GM21825 (cell line): ENCODE data around the gene CTBP2.
"Not testable (repeated sequence)": the region's sequence is repeated elsewhere in the genome, so short reads cannot be mapped to it uniquely, and the experiment has no call there.

ENCODE experiments used
- ATAC-seq: cut with Tn5 transposase; IDR thresholded peaks from one replicate; pipeline ENCODE4 v1.9.1; 2021; ENCODE audit warnings: mild to moderate bottlenecking, moderate library complexity; ENCODE audit not compliant: unreplicated experiment

Gene CTBP2

DNA sequence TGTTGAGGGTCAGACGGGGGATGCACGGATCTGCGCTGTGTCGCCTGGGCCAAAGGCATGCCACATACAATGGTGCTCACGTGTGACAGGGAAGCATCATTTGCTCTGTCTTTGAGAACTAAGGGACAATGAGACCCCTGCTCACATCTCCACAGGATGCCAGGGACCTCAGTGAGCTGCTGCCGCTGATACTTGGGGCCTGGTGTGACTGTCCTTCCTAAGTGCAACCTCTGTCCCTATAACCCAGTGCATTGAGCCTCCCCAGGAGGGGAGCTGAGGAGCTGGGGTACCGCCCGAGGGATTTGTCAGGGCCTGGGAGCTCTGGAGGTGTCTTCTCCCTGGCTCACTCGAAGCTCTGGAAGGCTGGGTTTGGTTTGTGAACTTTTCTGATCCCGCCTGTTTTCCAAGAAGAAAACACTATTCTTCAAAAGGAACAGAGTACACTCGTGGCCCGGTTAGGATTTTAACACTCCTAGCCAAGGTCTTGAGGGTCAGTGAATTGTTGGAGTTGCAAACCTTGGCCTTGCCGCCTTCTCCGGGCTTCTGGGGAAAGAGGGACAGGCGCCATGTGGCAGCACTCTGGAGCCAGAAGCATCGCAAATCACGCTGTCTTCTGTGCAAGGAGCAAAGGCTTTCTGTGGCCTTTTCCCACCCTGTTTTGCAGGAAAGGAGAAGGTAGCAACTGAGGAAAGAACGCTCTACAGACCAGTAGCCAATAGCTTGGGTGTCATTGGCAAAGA is 26.2 kb upstream of the CTBP2 start:
- ATAC-seq: no peak

DNA sequence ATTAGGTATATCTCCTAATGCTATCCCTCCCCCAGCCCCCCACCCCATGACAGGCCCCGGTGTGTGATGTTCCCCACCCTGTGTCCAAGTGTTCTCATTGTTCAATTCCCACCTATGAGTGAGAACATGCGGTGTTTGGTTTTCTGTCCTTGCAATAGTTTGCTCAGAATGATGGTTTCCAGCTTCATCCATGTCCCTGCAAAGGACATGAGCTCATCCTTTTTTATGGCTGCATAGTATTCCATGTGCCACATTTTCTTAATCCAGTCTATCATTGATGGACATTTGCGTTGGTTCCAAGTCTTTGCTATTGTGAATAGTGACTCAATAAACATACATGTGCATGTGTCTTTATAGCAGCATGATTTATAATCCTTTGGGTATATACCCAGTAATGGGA is 18.7 kb upstream of the CTBP2 start:
- ATAC-seq: not testable (repeated sequence)

DNA sequence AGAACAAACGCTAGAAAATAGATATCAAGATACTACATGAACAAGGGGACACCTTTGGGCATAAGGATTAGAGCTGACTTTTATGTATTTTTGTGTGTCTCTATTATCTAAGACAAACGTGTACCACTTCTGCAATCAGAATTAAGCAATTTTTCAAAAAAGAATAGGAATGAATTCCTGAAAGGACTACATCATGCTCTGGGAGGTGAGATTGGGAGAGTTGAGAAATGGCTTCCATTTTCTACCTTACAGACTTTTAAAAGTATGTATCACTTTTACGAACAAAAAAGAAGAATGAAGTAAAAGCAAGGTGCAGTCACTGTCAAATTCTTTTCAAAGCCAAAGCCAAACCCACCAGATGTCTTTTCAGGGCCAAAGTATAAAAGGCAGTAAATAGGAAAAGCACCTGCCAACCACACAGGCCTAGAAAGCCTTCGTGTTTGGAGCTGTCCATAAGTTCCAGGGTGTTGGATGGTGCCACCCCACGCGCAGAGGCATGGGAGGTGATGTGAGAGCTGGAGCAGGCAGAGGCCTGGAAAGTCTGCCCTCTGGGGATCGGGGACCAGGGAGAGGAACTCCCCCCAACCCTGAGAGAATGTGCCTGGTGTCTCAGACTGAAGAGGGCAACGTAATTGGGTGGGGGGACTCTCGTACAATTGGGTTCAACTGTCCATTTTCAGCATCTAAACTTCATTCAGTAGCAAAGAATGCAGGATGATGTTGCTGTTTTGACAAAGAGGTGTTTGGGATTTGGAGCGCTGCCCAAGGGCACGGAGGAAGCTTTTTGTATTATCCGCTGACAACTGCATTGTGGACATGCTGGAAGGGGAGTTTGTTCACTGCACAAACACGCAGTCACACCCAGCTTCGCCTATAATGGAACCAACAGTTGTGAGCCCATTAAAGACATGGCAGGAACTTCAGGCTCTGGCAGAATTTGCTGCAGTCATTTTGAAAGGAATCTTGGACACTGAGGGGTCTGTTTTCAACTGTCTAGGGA is 17.6 kb upstream of the CTBP2 start:
- no peak for ATAC-seq

DNA sequence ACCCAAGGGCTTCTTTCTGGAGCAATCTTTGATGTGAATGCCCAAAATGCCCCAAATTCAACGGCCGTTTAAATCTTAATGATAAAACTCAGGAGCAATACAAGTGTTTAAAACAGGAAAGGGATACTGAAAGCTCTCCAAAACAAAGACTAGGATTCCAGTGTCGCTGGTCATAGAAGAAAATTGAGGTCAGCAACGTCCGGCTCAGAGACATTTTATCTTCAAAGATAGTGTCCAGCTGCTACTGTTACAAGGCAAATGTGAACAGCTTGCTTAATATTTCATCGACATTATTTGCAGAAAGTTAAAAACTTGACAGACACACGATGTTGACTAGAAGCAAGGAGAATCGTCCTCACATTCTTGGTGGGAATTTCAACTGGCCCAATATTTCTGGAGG is 15.4 kb upstream of the CTBP2 start:
- ATAC-seq: no peak

DNA sequence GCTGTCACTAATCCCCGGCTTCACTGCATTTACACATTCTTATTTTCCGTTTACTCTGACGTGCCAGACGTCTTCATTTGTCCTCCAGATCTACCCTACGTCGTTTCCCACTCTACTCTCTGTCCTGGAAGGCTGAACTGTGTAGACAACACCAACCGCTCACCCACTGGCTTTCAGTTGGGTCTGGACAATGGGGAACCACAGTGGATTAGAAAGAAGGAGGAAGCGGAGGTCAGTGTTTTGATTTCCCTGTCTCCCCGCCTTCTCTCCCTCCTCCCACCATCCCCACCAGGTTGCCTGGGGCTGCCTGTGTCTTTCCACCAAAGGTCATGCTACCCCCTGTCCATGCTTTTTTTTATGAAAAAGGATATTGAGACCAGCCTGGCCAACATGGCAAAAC is 14.0 kb upstream of the CTBP2 start:
- ATAC-seq: no peak

DNA sequence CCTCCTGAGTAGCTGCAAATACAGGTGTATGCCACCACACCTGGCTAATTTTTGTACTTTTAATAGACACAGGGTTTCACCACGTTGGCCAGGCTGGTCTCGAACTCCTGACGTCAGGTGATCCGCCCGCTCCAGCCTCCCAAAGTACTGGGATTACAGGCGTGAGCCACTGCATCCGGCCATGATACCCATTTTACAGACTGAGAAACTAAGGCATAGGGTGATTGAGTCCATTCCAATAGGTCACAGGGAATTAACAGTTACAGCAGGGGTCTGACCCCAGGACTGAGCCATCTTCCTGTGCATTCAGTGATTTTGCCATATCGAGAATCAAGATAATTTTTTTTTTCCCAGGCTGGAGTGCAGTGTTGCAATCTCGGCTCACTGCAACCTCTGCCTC is 12.3 kb upstream of the CTBP2 start:
- no peak for ATAC-seq

DNA sequence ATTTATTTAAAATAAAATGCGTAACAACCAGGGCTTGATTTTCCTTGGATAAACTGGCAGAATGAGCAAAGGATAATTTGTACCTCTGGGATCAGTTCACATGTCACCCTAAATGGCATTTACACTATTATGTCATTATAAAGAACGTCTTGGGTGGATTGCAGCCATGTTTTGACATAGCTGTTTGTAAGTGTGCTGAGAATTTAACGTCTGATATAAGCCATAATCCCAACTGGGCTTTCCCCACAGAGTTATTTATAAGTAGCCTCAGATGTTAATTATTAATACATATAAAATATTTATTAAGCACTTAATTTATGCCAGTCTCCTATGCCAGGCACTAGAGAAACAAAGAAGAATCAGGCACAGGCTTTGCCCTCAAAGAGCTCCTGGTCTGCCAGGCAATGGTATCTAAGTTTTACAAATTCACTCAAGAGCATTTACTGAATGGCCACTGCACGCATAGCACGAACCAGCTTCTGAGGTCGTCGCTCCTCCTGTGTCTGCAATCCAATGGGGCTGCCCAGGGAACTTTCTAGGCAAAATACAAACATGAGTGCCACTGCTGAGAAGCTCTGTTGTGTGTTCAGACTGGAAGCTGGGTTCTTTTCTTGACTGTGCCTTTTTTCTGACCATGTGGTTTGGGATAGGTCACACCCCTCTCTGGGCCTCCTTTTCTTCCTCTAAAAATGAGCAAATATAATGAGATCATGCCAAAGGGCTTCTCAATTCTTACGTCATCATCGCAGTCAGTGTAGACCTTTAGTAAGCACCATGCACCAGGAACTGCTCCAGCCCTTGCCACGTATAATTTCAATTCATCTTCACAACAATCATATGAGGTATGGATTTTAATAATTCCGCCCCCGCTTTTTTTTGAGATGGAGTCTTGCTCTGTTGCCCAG is 11.3 kb upstream of the CTBP2 start:
- no peak for ATAC-seq

DNA sequence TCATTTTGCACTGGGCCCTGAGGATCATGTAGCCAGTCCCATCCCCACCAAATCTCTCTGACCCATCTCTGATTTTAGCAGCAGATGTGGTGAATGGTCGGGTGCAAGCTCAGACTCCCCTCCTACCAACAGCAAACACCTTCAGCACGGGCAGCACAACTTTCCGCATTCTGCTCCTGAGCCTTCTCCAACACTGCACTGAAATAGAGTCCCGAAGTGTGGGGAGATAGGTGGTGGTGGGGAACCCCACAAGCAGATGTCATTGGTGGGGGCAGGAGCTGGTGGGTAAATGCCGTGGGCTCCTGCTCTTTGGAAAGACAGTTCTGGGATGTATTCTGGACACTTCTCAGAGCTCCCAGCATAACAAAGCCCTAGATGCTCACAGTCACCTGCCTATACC is 9.6 kb upstream of the CTBP2 start:
- no peak for ATAC-seq

DNA sequence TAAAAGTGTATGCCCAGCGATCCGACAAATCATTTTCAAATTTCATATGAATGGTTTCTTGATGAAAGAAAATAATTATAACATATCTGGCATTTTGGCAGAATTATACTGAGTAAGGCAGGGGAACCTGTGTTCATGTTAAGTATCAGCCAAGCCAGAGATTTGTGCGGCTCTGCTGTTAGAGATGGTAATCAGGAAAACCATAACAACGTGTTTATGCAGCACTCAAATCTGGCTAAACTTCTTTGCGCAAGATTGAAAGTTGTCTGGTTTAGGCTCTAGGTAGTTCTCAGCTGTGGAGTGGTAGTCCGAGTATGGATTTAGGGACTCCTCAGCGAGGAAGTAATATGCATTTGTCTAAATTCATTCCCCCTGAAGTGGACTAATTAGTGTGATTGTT is 8.9 kb upstream of the CTBP2 start:
- no peak for ATAC-seq

DNA sequence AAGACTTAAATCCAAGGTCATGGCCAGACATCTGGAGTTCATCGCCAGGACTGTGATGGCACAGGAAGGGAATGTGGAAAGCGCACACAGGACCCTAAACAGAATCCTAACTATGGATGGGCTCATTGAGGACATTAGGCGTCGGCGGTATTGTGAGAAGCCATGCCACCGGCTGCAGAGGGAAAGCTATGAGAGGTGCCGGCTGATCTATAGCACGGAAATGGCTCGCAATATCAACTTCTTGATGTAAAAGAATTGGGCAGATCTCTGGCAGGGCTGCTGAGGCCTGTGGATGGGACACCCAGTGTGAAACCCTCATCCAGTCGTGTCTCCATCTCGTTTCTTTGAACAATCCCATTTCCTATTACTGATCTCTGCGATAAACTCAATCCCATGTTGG is 6.3 kb upstream of the CTBP2 start:
- no peak for ATAC-seq

DNA sequence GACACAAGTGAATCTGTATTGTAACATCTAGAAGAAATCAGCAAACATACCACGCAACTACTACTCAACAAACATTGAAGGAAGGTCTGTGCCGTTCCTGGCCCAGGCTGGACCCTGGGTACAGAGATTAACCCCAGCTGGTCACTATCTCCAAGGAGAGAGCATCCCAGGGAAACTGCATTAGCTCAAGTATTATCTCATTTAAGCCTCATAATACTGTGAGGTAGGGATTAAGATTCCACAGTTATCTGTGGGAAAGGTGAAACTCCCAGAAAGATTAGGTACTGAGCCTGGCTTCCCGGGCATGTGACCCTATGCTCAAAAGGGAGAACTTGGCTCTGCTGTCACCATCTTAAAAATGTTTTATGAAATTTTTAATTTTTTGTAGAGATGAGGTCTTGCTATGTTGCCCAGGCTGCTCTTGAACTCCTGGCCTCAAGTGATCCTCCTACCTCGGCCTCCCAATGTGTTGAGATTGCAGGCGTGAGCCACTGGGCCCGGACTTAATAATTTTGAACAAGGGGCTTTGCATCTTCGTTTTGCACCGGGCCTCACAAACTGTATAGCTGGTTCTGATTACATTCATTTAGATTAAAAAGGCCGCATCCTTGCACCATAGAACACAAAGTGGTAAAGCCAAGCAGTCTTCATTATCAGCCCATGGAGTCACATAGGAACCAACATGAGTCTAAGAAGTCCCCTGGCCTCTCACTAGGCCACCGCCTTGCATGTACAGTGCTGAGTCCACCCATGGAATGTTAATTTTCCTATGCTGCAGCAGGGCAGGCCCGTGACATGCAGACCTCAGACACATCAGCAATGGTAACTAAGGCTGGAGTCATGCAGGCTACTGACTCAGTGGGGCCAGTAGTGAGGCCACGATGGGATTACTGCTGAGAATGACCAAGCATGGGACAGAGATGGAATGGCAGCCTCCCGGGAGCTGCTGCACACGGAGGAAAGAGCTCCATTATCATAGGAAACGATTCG is 5.5 kb upstream of the CTBP2 start:
- ATAC-seq: no peak

DNA sequence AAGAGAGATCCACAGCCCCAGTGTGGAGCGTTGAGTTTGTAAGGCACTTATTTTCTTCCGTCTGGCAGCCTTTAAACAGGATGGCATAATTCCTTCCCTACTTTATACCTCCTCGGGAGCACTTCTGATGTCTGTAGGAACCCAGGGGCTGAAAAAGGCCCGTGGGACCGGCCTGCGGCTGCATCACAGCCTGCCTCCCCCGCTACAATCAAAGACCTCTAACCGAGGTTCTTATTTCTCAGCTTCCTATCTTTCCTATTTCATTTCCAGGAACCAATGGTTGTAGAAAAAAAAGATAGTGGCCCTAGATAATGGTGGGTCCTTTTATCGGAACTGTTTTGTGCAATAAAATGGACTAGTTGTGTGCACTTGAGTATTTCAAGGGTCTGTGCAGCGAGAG is 4.1 kb upstream of the CTBP2 start:
- no peak for ATAC-seq

DNA sequence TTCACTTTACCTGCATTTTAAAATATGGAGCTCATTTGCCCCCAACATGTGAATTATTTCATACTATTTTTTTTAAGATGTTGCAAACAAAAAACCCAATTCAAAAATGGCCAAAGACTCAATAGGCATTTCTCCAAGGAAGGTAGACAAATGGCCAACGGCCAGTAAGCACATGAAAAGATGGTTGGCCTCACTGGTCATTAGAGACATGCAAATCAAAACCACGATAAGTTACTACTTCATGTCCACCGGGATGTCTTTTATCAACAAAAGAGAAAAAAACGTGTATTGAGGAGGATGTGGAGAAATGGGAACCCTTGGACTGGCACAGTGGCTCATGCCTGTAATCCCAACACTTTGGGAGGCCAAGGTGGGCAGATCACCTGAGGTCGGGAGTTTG is 3.4 kb upstream of the CTBP2 start:
- no peak for ATAC-seq

DNA sequence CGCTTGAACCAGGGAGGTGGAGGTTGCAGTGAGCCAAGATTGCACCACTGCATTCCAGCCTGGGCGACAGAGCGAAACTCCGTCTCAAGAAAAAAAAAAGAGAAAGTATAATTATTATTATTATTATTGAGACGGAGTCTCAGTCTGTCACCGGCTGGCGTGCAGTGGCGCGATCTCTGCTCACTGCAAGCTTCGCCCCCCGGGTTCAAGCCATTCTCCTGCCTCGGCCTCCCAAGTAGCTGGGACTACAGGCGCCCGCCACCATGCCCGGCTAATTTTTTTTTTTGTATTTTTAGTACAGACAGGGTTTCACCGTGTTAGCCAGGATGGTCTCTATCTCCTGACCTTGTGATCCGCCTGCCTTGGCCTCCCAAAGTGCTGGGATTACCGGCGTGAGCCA is 2.9 kb upstream of the CTBP2 start:
- not testable (repeated sequence) for ATAC-seq

DNA sequence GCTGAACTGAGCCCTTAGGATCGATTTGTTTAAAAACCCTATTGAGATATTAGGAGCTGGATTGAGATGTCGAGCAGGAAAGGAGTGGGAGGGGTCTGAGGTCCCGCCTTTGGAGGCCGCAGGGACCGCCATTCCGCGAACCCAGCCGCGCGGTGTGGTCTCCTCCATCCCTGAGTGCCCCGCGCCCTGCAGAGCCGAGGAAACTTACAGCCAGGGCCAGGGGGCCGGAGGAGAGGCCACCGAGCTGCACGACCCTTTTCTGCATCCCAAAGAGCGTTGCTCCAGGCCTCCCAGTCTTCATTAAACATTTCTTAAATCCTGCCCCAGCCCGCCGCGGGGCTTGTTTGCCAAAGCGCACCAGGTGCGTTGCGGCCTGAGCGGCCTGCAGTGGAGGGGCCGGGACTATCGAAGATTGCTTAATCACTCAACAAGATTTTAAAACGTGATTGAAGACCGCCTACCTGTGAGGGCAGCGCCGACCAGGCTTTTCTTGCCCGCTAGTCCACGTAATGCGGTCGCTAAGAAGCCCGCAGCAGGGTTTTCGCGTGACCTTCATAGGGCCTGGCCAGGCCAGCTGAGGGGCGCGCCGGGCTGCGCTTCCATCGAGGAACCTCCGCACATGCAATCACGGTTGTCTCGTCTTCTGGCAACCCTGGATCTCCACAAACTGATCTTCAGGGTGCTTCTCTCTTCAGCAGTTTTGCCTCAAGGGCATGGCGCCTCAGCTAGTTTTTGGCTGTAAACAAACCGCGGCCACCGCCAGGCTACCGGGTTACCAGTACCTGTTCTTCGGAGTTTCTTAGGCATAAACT is 2.0 kb upstream of the CTBP2 start:
- no peak for ATAC-seq

DNA sequence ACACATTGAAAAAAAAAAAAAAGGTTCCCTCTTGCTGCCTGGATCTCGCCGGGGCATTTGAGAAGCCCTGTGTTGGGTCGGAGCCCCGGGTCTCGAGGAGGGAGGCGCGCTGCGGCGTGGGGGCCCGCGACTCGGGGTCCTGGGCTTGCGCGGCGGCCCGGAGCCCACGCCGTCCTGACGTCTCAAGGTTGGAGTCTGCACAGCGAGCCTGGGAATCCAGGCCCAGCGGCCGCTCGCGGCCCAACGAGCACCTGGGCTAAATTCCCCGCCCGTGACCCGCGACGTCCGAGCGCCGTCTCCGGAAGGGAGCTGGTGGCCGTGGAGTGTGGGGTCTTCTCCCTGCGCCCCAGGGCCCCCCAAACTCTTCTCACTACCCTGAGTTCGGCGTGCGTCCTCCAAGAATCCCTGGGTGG is 1.4 kb upstream of the CTBP2 start:
- ATAC-seq: no peak

DNA sequence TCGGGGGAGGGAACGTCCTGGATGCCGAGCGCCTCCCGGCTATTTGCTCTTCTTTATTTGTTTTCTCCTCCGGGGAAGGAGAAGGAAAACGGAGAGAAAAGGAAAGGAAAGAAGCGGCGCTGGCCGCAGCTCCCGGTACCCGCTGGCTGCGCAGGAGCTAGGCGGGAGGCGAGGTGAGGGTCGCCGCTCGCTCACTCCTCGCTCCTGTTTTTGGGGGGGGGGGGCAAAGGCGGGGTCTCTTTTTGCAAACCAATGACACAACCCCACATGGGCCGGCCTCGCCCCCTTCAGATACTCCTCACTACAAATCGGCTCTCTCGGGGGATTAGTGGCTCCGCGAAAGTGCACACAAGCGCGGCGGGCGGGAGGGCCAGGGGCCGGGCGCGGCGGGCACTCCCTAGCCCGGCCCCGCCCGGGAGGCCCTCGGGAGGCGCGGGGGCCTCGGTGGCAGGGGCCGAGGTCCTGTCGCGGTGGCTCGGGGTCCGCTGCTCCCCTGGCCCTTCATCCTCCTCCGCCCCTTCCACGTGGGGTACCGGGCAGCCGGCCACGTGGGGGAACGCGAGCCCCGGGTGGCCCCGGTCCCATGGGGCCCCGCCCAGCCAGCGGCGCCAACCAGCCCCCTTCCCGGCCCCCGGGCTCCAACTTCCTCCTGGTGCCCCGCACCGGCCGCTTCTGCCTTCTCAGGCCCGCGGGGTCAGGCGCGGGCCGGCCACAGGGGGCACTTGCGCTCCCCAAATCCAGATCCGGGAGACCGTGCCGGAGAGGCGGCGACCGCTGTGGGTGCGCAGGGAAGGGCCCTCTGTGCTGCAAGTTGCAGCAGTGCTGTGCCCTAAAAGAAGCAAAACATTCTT is 718 bp upstream of the CTBP2 start:
- no peak for ATAC-seq

DNA sequence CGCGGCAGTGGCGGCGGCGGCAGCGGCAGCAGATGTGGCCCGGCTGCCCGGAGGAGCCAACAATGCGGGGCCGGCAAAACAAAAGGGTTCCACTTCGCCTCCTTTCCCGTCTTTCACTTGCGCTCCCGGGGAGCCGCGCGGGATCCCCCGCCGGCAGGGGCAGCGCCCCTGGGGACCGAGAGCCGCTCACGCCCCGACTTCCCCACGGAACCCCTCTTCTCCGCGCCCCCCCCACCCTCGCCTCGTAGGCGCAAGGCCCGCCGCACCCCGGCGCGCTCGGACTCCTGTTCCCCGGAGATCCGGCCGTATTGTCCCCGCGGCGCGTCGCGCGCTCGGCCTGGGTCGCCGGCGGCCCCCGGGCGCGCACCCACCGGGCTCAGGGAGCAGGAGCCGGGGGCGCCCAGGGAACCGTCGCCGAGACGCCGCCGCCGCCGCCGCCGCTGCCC is 854 bp downstream of the CTBP2 start:
- no peak for ATAC-seq
